Measurements from ENCODE around the gene SERPINB11.

- TF ChIP-seq POU2F2 (IDR thresholded peaks at IDR 0.05; ENCODE audit: borderline replicate concordance, low read depth, low read length) (no peak), BRCA1 (IDR thresholded peaks at IDR 0.05; ENCODE audit: low read depth, low read length) (no peak), JUNB (IDR thresholded peaks at IDR 0.05) (no peak), POLR2A (IDR thresholded peaks at IDR 0.05; ENCODE audit: low read depth, low read length) (no peak), POLR2AphosphoS5 (IDR thresholded peaks at IDR 0.05; ENCODE audit: low read length) (no peak), ASH2L (IDR thresholded peaks at IDR 0.05; ENCODE audit: borderline replicate concordance, low read depth) (no peak), SMARCA5 (IDR thresholded peaks at IDR 0.05) (no peak), RBBP5 (conservative IDR thresholded peaks at IDR 0.05) (no peak), ZNF24 (IDR thresholded peaks at IDR 0.05) (no peak)
Measured at GRCh38 chr18:63676526-63677323, 26.0 kb upstream of the SERPINB11 start.

Data from GM12878 (cell line).